ENCODE measurements around the gene CETN2. TPM values are rescaled to one million over a fixed set of nuclear protein-coding genes. Genes with fewer than 3 reads are reported as not detected.
"Not testable (repeated sequence)": the region's sequence is repeated elsewhere in the genome, so short reads cannot be mapped to it uniquely, and the experiment has no call there.

CETN2 gene
- total and polyA plus RNA-seq, 7 donors: 22.7 to 56.4 (median 44.3) TPM

GRCh38 chrX:152806035-152806434 lies 24.5 kb downstream of the CETN2 start:
- Histone ChIP-seq H3K27ac (no peak overlapping the region), H3K4me1 (no peaks in the 10 kb centered on the region), H3K36me3 (no peaks in the 10 kb centered on the region), H3K9me3 (no peaks in the 10 kb centered on the region), H3K4me3 (no peak overlapping the region), H3K27me3 (no peaks in the 10 kb centered on the region)
- intact Hi-C loops (cut with DNase I): no loop called here
- TF ChIP-seq CTCF (IDR thresholded peaks at IDR 0.05): no peak
- WGBS, 2 donors: 83 to 89% methylated on average over 4 of the region's 4 CpGs
- no peak for DNase-seq

DNA sequence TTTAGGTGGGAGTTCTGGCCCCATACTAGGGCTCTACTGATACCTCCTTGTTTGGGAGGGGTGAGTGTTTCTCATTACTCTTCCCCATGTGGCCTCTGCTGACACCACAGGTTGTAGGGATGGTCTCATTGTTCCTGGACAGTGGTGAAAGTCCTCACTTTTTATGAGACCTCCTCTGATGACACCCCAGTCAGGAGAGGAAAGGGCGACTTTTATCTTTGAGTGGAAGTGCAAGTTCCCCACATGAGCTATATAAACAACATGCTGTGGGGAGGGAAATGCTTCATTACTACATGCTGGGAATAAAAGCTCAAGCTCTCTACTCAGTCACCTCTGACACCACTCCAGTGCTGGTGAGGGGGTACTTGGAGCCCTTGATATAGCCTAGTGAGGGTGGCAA lies 31.6 kb downstream of the CETN2 start:
- no peaks in the 10 kb centered on the region for H3K27me3 ChIP-seq
- no peak for DNase-seq
- H3K9me3 ChIP-seq: no peaks in the 10 kb centered on the region
- WGBS, 2 donors: 24 to 75% methylated on average over 1 of the region's 1 CpG
- intact Hi-C loops (cut with DNase I): no loop called here
- H3K4me1 ChIP-seq: no peaks in the 10 kb centered on the region
- H3K36me3 ChIP-seq: no peaks in the 10 kb centered on the region
- no peak for TF ChIP-seq CTCF (IDR thresholded peaks at IDR 0.05)
- no peak for TF ChIP-seq POLR2AphosphoS5 (IDR thresholded peaks at IDR 0.05)
- TF ChIP-seq EP300 (IDR thresholded peaks at IDR 0.05): no peak
- no peak for TF ChIP-seq POLR2A (IDR thresholded peaks at IDR 0.05)
- H3K27ac ChIP-seq: no peak overlapping the region
- H3K4me3 ChIP-seq: no peak overlapping the region

GRCh38 chrX:152787062-152787461 lies 43.5 kb downstream of the CETN2 start:
- intact Hi-C loops (cut with DNase I); H3K9me3 ChIP-seq; H3K4me3 ChIP-seq; H3K4me1 ChIP-seq; H3K27ac ChIP-seq; H3K36me3 ChIP-seq; H3K27me3 ChIP-seq; DNase-seq: not testable (repeated sequence)
- no CpG with 5 or more reads among the region's 3 CpGs for WGBS, 2 donors

Other genes with a start within 250 kb of the CETN2 start
- gene GABRQ, start 192.9 kb downstream of the CETN2 start, total RNA-seq: under 1 TPM in 1 of 4 donors, not detected in 3; under 0.01 TPM
- under 1 TPM in 1 of 3 donors, not detected in 2; 0.06 TPM for gene GABRQ, start 192.9 kb downstream of the CETN2 start, polyA plus RNA-seq
- not detected for gene MAGEA3, start 132.0 kb downstream of the CETN2 start, total RNA-seq
- gene MAGEA3, start 132.0 kb downstream of the CETN2 start, polyA plus RNA-seq: not detected
- gene CSAG2, start 121.5 kb downstream of the CETN2 start, total RNA-seq: not detected
- gene CSAG2, start 121.5 kb downstream of the CETN2 start, polyA plus RNA-seq: not detected
- not detected for gene MAGEA2B, start 116.1 kb downstream of the CETN2 start, total RNA-seq
- gene MAGEA2B, start 116.1 kb downstream of the CETN2 start, polyA plus RNA-seq: not detected
- not detected for gene CSAG1, start 97.0 kb downstream of the CETN2 start, total RNA-seq
- gene CSAG1, start 97.0 kb downstream of the CETN2 start, polyA plus RNA-seq: not detected
- not detected for gene MAGEA12, start 97.0 kb downstream of the CETN2 start, total RNA-seq
- gene MAGEA12, start 97.0 kb downstream of the CETN2 start, polyA plus RNA-seq: not detected
- gene MAGEA2, start 76.9 kb downstream of the CETN2 start, total RNA-seq: not detected
- not detected for gene MAGEA2, start 76.9 kb downstream of the CETN2 start, polyA plus RNA-seq
- gene CSAG3, start 71.5 kb downstream of the CETN2 start, total RNA-seq: not detected
- gene CSAG3, start 71.5 kb downstream of the CETN2 start, polyA plus RNA-seq: not detected
- not detected for gene MAGEA6, start 61.1 kb downstream of the CETN2 start, total RNA-seq
- not detected for gene MAGEA6, start 61.1 kb downstream of the CETN2 start, polyA plus RNA-seq
- 1 to 10 TPM; 6.1 to 9.9 (median 8.4) TPM for gene NSDHL, start 306 bp upstream of the CETN2 start, total RNA-seq
- gene NSDHL, start 306 bp upstream of the CETN2 start, polyA plus RNA-seq: 10 to 100 TPM; 11.8 to 32.5 (median 14.4) TPM
- 1 to 10 TPM in 3 of 4 donors, under 1 TPM in 1; 0.55 to 3.8 (median 2.6) TPM for gene ZNF185, start 67.3 kb upstream of the CETN2 start, total RNA-seq
- 1 to 10 TPM; 1.8 to 4.2 (median 2.3) TPM for gene ZNF185, start 67.3 kb upstream of the CETN2 start, polyA plus RNA-seq
- not detected for gene PNMA5, start 163.4 kb upstream of the CETN2 start, total RNA-seq
- gene PNMA5, start 163.4 kb upstream of the CETN2 start, polyA plus RNA-seq: under 1 TPM in 1 of 3 donors, not detected in 2; 0.03 TPM
- under 1 TPM in 3 of 4 donors, not detected in 1; 0.16 to 0.41 (median 0.36) TPM for gene PNMA3, start 225.7 kb upstream of the CETN2 start, total RNA-seq
- under 1 TPM in 1 of 3 donors, not detected in 2; 0.69 TPM for gene PNMA3, start 225.7 kb upstream of the CETN2 start, polyA plus RNA-seq
- gene PNMA6A, start 241.7 kb upstream of the CETN2 start, total RNA-seq: 1 to 10 TPM in 2 of 4 donors, under 1 TPM in 2; 0.36 to 3.1 (median 1.1) TPM
- 1 to 10 TPM in 1 of 3 donors, under 1 TPM in 2; 0.23 to 1.1 (median 0.60) TPM for gene PNMA6A, start 241.7 kb upstream of the CETN2 start, polyA plus RNA-seq

All from sigmoid colon (tissue), 7 donors.